ENCODE results near the gene SLC24A3.

DNA sequence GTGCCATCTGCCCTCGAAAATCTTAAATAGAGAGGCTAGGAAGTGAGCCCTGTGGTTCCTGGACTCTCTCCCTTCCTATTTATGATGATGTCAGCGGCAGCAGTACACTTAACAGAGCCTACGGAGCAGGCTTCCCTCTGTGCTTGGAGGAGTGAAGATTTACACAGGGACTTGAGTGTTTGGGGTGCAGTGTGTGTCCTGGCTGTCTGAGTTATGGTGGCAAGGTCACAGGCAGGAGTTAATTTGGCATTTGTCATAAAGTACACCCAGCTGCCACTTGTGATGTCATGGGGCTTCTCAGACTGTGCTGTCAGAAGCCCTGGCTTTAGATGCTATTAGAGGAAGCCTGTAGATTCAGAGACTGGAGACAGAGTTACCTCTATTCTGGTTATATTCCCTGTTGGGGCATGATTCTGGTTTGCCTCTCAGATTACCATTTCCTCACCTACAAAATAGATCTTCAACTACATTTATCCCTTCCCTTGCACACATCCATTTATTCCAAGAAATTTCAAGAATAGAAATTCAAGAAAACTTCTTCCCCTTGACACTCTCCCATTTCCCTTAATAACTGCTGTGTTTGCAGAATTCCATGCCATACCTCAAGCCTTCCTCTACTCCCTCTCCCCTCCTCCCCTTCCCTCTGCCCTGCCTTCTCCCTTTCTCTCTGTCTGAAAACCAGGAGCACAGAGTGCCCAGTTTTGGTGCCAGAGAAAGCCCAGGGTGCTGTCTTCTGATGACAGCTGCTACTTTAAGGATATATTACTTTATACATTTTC lies 72.1 kb downstream of the SLC24A3 start:
- TF ChIP-seq, protein P1, sequence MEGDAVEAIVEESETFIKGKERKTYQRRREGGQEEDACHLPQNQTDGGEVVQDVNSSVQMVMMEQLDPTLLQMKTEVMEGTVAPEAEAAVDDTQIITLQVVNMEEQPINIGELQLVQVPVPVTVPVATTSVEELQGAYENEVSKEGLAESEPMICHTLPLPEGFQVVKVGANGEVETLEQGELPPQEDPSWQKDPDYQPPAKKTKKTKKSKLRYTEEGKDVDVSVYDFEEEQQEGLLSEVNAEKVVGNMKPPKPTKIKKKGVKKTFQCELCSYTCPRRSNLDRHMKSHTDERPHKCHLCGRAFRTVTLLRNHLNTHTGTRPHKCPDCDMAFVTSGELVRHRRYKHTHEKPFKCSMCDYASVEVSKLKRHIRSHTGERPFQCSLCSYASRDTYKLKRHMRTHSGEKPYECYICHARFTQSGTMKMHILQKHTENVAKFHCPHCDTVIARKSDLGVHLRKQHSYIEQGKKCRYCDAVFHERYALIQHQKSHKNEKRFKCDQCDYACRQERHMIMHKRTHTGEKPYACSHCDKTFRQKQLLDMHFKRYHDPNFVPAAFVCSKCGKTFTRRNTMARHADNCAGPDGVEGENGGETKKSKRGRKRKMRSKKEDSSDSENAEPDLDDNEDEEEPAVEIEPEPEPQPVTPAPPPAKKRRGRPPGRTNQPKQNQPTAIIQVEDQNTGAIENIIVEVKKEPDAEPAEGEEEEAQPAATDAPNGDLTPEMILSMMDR (IDR thresholded peaks at IDR 0.05), result no peak
- TF ChIP-seq POLR2A (IDR thresholded peaks at IDR 0.05) (no peak), POLR2AphosphoS5 (IDR thresholded peaks at IDR 0.05) (peak in 3 of 4 donors; percentile 51 to 75 (median 66))

Data from sigmoid colon (tissue), 4 donors.